Heart left ventricle (tissue), 13 donors: Measurements from ENCODE around the gene ACSS3.

Experiments used
- CTCF ChIP-seq, 12 donors: fragments of 200-600 bp; sonication (generic) in 4 of 12; IDR thresholded peaks; one replicate each; pipeline versions ENCODE4 v1.5.0 to v1.8.0; 2018 to 2022; ENCODE audit warnings: antibody characterized with exemption in 12 of 12, mild to moderate bottlenecking in 5 of 12
- POLR2A ChIP-seq, 2 donors: fragments of 450-650 bp; IDR thresholded peaks; one replicate each; pipeline ENCODE4 v1.6.1; 2017; ENCODE audit warnings: antibody characterized with exemption in 2 of 2, mild to moderate bottlenecking in 2 of 2, moderate library complexity in 2 of 2
- donor health status: ischemic (EF 13 %, LVEDD 7.1; RV severe dilation, severe dysfunction).
- donor health status: DM: no; HTN: yes; CAD: no.
- donor health status: DM: no; HTN: no; CAD: no.
- donor health status: ischemic (EF 25% LVEDD 6.9; RV normal size, moderate dysfunction).
- donor health status: ischemic (EF 25% LVEDD 5.7; RV mildly dilated, moderate dysfunction).
- donor health status: ischemic (EF 35%, LVEDD 5.7; RV mildly dilated, moderate dysfunction).
- donor health status: nonischemic (EF 11% LVEDD 7.7; RV severe dilation, severe dysfunction).
- donor health status: DM: yes; HTN: yes; CAD: no.
- donor health status: PGD.
- donor health status: ischemic (EF 29% LVEDD 5.4; RV normal size, mild dysfunction).
- donor health status: nonischemic (EF 23%, LVEDD 6.1; RV moderate dilation, normal function).

GRCh38 chr12:81224626-81225025 lies 146.7 kb downstream of the ACSS3 start:
- TF ChIP-seq CTCF (IDR thresholded peaks at IDR 0.05) (no peak), POLR2A (IDR thresholded peaks at IDR 0.05) (no peak)
